OCI-LY1 (cell line): ENCODE data around the gene RAPGEF2.

Experiments
- H2AFZ ChIP-seq: fragments of 200-600 bp; sonication (generic), shearing (Covaris generic); 2 replicates; pipeline ENCODE4 v1.6.0; 2014; ENCODE audit warnings: antibody characterized with exemption, mild to moderate bottlenecking, low read length
- H3F3A ChIP-seq: fragments of 200-600 bp; sonication (generic), shearing (Covaris generic); 2 replicates; pipeline ENCODE4 v1.6.0; 2014; ENCODE audit warnings: mild to moderate bottlenecking, antibody characterized with exemption, low read length, moderate library complexity; ENCODE audit not compliant: insufficient read depth
- H3K27ac ChIP-seq: fragments of 200-600 bp; sonication (generic); 2 replicates; pipeline ENCODE4 v1.5.1; 2014; ENCODE audit warnings: low read length, mixed run types, mild to moderate bottlenecking, low read depth; ENCODE audit not compliant: poor library complexity, severe bottlenecking
- H3K27me3 ChIP-seq: fragments of 200-600 bp; sonication (generic); 2 replicates; pipeline ENCODE4 v1.6.0; 2014; ENCODE audit warnings: antibody characterized with exemption, mild to moderate bottlenecking, low read length, moderate library complexity; ENCODE audit not compliant: insufficient read depth
- H3K36me3 ChIP-seq: fragments of 200-600 bp; sonication (generic); 2 replicates; pipeline ENCODE4 v1.6.1; 2014; ENCODE audit warnings: mild to moderate bottlenecking, antibody characterized with exemption, low read length, moderate library complexity, mixed read lengths; ENCODE audit not compliant: insufficient read depth
- H3K4me1 ChIP-seq: fragments of 200-600 bp; sonication (generic); 2 replicates; pipeline ENCODE4 v1.5.1; 2014; ENCODE audit warnings: mild to moderate bottlenecking, low read length, moderate library complexity; ENCODE audit not compliant: insufficient read depth, severe bottlenecking
- H3K4me2 ChIP-seq: fragments of 200-600 bp; sonication (generic), shearing (Covaris generic); 2 replicates; pipeline ENCODE4 v1.6.1; 2014; ENCODE audit warnings: low read length
- H3K4me3 ChIP-seq: fragments of 200-600 bp; sonication (generic); 2 replicates; pipeline ENCODE4 v1.5.1; 2014; ENCODE audit warnings: low read length, low read depth, mild to moderate bottlenecking, mixed read lengths; ENCODE audit not compliant: poor library complexity, severe bottlenecking
- H3K79me2 ChIP-seq: fragments of 200-600 bp; shearing (Covaris generic); 2 replicates; pipeline ENCODE4 v1.6.1; 2016; ENCODE audit warnings: mixed run types, low read length, mixed read lengths; ENCODE audit not compliant: insufficient read depth
- H3K9ac ChIP-seq: fragments of 200-600 bp; sonication (generic), shearing (Covaris generic); 2 replicates; pipeline ENCODE4 v1.6.1; 2014; ENCODE audit warnings: mild to moderate bottlenecking, low read length, mixed read lengths
- H3K9me2 ChIP-seq: fragments of 200-600 bp; sonication (generic), shearing (Covaris generic); 2 replicates; pipeline ENCODE4 v1.6.1; 2014; ENCODE audit warnings: low read depth, mild to moderate bottlenecking, low read length, mixed read lengths
- H3K9me3 ChIP-seq: fragments of 200-600 bp; shearing (Covaris generic); 2 replicates; pipeline ENCODE4 v1.6.1; 2014; ENCODE audit warnings: low read length, mixed read lengths
- H4K20me1 ChIP-seq: fragments of 200-600 bp; sonication (generic), shearing (Covaris generic); 2 replicates; pipeline ENCODE4 v1.6.0; 2016; ENCODE audit warnings: mild to moderate bottlenecking, low read length; ENCODE audit not compliant: insufficient read depth
- EZH2 ChIP-seq: fragments of 200-600 bp; sonication (generic), shearing (Covaris generic); IDR thresholded peaks from 2 replicates; pipeline ENCODE4 v1.8.0; 2017; ENCODE audit warnings: borderline replicate concordance, mixed run types, mild to moderate bottlenecking, antibody characterized with exemption, low read length, moderate library complexity, mixed read lengths
- TF ChIP-seq, protein P1 (sequence below): fragments of 200-600 bp; sonication (generic), shearing (Covaris generic); IDR thresholded peaks from 2 replicates; pipeline ENCODE4 v1.5.1; 2017; ENCODE audit warnings: mild to moderate bottlenecking, antibody characterized with exemption, low read length, moderate library complexity, mixed read lengths

Gene RAPGEF2

DNA sequence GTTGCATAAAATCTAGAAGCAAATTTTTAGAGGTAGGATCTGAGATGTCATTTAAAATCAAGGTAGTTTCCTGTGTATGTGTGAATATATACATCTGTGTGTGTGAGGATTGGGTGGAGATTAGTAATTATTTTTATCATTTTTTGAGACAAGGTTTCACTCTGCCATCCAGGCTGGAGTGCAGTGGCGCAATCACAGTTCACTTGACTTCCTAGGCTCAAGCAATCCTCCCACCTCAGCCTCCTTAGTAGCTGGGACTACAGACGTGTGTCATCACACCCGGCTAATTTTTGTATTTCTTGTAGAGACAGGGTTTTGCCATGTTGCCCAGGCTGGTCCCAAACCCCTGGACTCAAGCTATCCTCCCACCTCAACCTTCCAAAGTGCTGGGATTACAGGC is 188.3 kb downstream of the RAPGEF2 start:
- no peaks in the 10 kb centered on the region for H3K36me3 ChIP-seq
- no peaks in the 10 kb centered on the region for H3K79me2 ChIP-seq
- no peak overlapping the region for H3K9ac ChIP-seq
- H3K9me2 ChIP-seq, result no peaks in the 10 kb centered on the region
- H2AFZ ChIP-seq, result no peak overlapping the region
- no peaks in the 10 kb centered on the region for H3K27me3 ChIP-seq
- no peaks in the 10 kb centered on the region for H3K9me3 ChIP-seq
- no peak overlapping the region for H3K4me3 ChIP-seq
- no peaks in the 10 kb centered on the region for H3F3A ChIP-seq
- H3K27ac ChIP-seq, result no peak overlapping the region
- TF ChIP-seq, protein P1, sequence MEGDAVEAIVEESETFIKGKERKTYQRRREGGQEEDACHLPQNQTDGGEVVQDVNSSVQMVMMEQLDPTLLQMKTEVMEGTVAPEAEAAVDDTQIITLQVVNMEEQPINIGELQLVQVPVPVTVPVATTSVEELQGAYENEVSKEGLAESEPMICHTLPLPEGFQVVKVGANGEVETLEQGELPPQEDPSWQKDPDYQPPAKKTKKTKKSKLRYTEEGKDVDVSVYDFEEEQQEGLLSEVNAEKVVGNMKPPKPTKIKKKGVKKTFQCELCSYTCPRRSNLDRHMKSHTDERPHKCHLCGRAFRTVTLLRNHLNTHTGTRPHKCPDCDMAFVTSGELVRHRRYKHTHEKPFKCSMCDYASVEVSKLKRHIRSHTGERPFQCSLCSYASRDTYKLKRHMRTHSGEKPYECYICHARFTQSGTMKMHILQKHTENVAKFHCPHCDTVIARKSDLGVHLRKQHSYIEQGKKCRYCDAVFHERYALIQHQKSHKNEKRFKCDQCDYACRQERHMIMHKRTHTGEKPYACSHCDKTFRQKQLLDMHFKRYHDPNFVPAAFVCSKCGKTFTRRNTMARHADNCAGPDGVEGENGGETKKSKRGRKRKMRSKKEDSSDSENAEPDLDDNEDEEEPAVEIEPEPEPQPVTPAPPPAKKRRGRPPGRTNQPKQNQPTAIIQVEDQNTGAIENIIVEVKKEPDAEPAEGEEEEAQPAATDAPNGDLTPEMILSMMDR, result no peak
- TF ChIP-seq EZH2, result no peak
- H4K20me1 ChIP-seq, result no peaks in the 10 kb centered on the region
- no peaks in the 10 kb centered on the region for H3K4me1 ChIP-seq
- no peak overlapping the region for H3K4me2 ChIP-seq

DNA sequence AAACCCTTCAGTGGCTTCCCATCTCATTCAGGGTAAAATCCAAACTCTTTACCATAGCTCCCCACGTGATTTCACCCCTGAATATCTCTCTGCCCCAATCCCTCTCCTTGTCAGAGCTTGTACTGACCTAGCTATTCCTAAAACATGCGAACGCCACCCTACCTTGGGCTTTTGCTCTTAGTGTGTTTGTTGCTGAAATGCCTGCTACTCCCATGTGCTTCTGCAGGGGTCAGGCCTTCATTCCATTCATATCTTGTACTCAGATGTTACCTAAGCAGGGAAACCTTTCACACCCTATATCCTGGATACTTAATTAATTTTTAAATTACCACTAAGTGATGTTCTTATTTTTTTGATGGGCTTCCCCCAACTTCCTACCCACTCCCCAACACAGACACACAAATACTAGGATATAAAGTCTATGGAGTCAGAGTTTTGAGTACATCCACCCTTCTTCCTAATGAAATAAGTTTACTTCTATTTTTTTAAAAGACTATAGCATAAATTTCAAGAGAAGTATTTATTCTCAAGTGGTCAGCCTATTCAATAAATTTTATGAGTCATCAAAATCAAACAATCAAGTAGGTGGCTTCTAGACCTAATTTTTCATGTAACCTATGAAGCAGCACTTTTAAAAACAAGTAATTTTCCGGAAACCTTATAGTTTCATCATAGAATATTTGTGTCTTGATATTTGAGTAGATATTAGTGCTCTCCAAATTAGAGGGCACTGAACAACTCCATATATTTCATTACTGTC is 189.4 kb downstream of the RAPGEF2 start:
- H3K4me1 ChIP-seq, result no peaks in the 10 kb centered on the region
- H3K9ac ChIP-seq, result no peak overlapping the region
- H3K4me2 ChIP-seq, result no peak overlapping the region

DNA sequence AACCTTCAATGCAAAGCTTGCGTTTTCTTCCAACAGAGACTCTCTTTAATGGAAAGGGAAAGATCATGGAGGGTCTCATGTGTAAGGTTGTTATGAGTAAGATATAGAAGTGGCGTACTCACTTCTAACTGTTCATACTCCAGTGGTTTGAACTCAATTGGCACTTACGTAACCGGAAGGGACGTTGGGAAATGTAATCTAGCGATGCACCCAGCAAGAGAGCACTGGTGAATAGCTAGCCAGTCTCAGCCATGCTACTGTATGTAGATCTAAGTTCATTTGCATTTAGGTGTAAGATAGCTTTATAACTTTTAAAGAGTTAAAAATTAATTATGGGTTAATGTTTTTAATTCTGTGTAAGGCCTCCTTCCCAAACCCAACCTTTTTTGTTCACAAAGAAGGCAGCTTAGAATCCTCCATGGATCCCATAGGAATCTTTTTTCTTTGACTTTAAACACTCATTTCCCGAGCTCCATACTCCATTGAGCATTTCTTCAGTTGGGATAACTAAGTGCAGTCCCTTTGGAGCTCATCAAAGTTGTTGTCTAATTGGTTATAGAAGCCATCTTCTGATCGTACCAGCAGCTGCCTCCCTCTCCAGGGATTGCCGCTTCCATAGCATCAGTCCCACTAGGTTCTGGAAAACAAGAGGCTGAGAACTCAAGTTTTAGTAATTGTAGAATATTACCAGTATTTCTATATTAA is 191.1 kb downstream of the RAPGEF2 start:
- H2AFZ ChIP-seq, result no peak overlapping the region
- no peaks in the 10 kb centered on the region for H3K79me2 ChIP-seq
- H3K27ac ChIP-seq, result no peak overlapping the region
- H3K9me3 ChIP-seq, result no peaks in the 10 kb centered on the region
- H3F3A ChIP-seq, result no peaks in the 10 kb centered on the region
- H3K4me2 ChIP-seq, result no peak overlapping the region
- H3K4me1 ChIP-seq, result no peaks in the 10 kb centered on the region
- no peaks in the 10 kb centered on the region for H3K9me2 ChIP-seq
- no peak overlapping the region for H3K4me3 ChIP-seq
- H3K27me3 ChIP-seq, result no peaks in the 10 kb centered on the region
- H3K9ac ChIP-seq, result no peak overlapping the region
- H4K20me1 ChIP-seq, result no peaks in the 10 kb centered on the region
- H3K36me3 ChIP-seq, result no peaks in the 10 kb centered on the region
- no peak for TF ChIP-seq EZH2
- TF ChIP-seq, protein P1, result no peak

More for the DNA sequence above, 189.4 kb downstream of the RAPGEF2 start:
- no peak overlapping the region for H2AFZ ChIP-seq
- H3F3A ChIP-seq, result no peaks in the 10 kb centered on the region
- H3K27ac ChIP-seq, result no peak overlapping the region
- H3K79me2 ChIP-seq, result no peaks in the 10 kb centered on the region
- no peak for TF ChIP-seq EZH2
- TF ChIP-seq, protein P1, result no peak
- no peaks in the 10 kb centered on the region for H4K20me1 ChIP-seq
- no peaks in the 10 kb centered on the region for H3K9me2 ChIP-seq
- H3K27me3 ChIP-seq, result no peaks in the 10 kb centered on the region
- no peaks in the 10 kb centered on the region for H3K36me3 ChIP-seq
- H3K4me3 ChIP-seq, result no peak overlapping the region
- no peaks in the 10 kb centered on the region for H3K9me3 ChIP-seq
